ENCODE data around the gene PRXL2A.

The PRXL2A gene

DNA sequence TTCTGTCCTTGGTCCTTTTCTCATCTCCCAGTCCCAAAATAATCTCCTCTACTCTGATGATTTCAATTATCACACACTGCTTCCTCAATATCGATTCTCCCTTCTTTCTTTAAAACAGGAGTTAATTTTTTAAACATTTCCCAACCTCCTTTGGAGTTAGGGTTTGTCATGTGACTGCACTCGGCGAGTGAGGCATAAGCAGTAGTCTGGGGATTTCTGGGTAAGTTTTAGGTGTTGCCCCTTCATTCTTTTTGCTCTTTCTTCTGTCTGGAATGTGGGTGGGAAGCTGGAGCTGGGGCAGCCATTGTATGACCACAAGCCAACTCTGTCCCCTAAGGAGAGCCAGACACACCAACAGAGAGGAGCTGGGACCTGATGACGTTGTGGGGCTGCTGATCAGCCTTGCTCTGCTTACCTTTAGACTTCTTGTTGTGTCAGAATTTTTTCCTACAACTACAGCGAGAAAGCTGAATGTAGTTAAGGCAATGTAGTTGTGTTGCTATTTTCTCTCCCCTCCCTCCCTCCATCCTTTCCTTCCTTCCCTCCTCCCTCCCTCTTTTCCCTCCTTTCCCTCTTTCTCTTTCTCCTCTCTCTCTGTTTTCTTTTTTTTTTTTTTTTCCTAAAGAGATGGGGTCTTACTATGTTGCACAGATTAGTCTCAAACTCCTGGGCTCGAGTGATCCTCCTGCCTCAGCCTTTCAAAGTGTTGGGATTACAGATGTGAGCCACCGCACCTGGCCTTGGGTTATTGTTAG, 39.3 kb downstream of the PRXL2A start:
- no peak for DNase-seq

GRCh38 chr10:80448209-80448942, 40.0 kb downstream of the PRXL2A start:
- DNase-seq: no peak

DNA sequence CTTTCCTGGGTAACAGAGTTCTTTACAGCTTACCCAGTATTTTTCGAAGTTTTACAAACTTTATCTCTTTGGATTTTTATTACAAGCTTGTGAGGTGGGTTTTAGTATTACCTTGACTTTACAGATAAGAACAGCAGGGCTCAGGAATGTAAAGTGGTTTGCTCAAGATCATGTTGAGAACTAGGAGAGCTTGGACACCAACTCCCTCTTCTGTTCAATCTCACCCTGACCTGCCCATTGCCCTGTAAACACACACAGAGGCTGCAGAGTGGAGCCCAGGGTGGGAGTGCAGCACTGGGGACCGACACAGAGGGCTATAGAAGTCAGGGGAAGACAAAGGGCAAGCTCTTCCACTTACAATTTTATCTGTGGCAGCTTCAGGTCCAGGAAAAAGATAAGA, 41.2 kb downstream of the PRXL2A start:
- DNase-seq: no peak

DNA sequence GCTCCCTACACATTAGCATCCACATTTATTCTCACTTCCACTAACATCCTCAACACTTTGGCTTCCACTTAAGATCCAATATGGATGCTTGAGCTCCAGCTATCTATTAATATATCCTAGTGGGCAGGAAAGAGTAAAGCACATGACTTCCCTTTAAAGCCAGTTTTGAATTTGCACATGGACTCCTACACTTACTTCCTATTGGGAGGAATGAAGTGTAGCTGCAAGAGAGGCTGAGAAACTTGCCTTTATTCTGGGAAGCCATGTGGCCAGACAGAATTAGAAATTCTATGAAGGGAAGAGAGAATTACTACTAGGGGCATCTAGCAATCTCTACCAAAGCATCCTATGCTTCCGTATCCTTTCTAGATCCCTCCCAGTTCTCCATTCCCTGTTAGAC, 42.8 kb downstream of the PRXL2A start:
- no peak for DNase-seq

GRCh38 chr10:80452069-80452468, 43.7 kb downstream of the PRXL2A start:
- no peak for DNase-seq

DNA sequence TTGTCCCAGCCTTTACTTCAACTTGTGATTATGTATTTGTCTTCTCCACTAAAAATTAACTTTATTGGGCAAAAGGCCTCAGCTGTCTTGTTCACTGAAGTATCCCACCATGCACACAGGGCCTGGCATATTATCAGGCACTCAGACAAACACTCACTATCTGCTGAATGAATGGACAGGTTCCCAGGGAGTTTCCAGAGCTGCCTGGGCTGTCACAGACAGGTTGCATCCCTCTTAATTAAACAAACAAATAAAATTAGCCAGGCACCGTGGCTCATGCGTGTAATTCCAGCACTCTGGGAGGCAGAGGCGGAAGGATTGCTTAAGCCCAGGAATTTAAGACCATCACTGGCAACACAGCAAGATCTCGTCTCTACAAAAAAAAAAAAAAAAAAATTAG, 44.3 kb downstream of the PRXL2A start:
- DNase-seq: no peak

DNA sequence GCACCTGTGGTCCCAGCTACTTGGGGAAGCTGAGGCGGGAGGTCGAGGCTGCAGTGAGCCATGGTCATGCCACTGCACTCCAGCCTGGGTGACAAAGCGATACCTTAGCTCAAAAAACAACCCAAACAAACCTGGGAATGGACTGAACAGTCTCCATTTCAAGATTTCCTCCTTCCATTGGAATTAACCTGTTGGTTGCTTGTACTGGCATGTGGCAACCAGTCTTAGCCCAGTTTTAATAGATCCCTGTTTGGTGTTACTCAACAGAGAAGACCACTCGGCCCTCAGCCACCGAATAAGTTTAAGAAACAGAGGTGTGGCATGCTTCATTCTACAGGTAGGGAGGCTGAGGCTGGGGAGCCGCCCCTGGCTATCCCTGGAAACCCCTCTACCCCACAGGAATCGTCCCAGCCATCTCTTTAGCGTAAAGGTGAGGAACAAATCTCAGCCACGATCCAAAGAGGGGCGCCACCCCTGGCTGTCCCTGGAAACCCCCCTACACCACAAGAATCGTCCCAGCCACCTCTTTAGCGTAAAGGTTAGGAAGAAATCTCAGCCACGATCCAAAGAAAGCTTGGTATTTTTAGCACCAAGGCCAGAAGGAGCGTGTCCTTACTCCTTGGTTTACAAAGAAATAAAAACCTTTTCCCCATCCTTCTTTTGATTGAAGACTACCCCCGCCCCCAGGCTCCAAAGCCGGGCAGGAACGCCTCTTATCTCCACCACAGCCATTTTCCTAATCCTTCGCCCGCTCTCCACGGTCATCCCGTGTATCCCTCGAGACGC, 44.9 kb downstream of the PRXL2A start:
- DNase-seq: no peak

- DNase-seq: peak; percentile 88
Observed at GRCh38 chr10:80453842-80454512, 45.6 kb downstream of the PRXL2A start, which contains the start of gene TSPAN14. TSS of gene TSPAN14 (plus strand) at chr10:80454310. CDS start at chr10:80489234, 34,924 bp downstream.

- DNase-seq: peak; percentile 51
Observed at GRCh38 chr10:80454513-80455460, 46.4 kb downstream of the PRXL2A start.

DNA sequence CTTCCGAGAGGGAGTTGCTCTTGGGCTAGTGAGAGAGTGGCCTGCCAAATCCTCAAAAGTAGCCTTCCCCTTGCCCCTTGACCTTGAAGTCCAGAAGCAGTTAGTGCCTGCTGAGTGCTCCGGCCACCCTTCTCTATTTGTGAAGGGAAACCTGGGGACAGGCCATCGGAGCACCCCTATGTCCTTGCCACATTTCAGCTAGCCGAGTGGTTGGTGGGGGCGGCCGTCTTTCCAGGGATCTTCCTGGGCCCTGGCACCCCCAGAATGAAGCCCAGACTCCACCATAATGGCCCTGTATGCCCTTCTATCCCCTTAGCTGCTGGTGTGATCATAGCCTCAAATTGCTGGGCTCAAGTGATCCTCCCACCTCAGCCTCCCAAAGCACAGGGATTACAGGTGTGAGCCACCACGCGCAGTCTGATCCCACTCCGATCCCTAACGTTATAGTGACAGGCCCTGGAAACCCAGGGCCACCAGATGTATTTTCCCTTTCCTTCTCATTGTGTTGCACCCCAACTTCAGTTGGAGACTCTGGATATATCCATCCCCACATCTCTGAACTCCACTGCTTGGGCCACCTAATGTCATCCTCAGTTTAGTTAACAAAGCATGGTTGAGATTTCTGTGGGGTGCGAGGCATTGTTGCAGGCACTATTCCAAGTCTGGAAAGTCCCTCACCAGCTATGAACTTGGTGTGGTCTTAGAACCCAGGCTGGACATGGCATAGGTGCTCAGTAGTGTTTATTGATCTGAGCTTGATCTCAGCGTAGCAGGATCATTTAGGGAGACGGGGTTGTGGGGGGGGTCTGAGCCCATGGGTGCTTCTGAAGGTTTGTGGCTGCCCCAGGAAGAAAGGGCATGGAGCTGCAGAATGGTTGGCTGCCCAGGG, 47.4 kb downstream of the PRXL2A start:
- DNase-seq: no peak

DNA sequence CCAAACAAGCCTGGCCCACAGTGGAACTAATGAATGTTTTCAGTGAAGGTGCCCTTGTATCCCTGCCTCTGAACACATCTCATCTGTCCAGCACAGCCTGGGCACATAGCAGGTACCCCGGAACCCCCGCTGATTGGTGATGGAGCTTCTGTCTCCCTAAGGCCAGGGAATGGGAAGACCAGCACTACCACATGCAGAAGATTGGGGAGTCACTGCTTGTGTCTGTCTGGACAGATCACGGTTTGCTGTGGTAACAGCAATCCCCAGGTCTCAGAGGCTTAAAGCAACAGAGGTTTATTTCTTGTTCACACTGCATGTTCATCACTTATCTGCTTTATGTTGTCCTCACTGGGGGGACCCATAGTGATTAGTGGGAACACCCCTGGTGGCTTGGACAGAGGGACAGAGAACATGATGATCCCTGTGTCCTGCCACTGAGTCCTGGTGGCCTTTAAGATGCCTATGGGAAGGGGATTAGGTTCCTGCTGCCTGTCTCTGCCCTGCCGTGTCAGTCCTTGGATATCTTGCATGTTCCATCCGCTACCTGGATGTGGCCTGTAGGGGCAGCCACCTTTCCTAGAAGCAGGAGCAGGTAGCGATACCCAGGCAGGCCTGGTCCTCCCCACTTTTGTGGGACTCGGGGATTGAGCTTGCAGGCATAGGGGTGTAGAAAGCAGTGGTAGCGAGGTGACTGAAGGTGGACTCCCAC, 49.4 kb downstream of the PRXL2A start:
- no peak for DNase-seq

- DNase-seq: no peak
Observed at GRCh38 chr10:80458263-80458625, 49.9 kb downstream of the PRXL2A start.

DNA sequence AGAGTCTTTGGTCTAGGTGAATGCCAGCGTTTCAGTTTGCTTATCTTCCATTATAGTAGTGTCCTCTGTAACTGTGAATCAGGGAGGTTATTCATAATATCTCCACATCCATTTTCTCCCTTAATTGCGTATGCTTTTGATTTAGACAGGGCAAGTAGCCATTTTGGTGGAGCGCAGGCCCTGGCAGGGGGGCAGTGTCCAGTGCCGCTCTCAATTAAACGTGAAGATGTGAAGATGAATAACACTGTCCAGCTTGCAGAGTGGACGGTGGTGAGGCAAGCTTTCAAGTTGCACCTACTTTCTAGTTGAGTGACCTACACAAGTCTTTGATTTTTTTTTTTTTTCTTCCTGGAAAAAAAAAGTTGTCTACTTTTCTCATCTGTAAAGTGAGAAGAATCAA, 50.3 kb downstream of the PRXL2A start:
- no peak for DNase-seq

DNA sequence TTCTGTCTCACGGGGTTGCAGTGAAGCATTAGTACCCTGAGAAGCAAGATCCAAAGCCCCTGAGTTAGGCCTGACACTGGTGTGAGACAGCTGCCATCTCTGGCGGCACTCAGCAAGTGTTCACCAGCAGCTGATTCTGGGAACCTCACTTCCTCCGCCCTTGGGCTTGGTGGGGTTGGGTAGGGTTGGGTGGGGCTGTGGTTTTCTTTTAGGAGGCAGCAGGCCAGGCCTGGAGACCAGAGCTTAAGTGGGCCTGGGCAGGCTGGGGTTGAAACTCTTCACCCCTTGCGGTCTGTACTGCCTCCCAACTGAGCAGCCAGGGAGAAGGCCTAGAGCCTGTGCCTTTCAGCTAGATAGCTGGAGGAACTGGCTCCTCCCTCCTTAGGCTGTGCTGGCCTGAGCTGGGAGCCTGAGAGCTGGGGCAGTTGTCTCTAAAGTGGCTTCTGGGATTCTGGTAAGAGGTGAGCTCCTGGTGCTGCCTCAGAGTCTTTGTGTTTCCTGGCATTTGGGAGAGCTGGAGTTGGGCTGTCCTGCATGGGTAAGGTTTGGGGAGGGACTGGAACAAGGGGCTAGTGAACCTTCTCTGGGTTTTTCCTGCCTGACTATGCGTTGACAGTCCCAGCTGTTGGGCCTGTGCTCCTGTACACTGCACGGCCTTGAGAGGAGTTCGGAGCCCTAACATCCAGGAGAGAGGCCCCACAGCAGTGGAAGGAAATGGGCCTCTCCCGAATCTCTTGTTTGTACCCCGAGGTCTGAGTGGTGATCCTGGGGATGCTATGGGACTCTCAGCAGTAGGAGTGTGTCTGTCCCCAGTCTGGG, 50.9 kb downstream of the PRXL2A start:
- peak; percentile 82 for DNase-seq

DNA sequence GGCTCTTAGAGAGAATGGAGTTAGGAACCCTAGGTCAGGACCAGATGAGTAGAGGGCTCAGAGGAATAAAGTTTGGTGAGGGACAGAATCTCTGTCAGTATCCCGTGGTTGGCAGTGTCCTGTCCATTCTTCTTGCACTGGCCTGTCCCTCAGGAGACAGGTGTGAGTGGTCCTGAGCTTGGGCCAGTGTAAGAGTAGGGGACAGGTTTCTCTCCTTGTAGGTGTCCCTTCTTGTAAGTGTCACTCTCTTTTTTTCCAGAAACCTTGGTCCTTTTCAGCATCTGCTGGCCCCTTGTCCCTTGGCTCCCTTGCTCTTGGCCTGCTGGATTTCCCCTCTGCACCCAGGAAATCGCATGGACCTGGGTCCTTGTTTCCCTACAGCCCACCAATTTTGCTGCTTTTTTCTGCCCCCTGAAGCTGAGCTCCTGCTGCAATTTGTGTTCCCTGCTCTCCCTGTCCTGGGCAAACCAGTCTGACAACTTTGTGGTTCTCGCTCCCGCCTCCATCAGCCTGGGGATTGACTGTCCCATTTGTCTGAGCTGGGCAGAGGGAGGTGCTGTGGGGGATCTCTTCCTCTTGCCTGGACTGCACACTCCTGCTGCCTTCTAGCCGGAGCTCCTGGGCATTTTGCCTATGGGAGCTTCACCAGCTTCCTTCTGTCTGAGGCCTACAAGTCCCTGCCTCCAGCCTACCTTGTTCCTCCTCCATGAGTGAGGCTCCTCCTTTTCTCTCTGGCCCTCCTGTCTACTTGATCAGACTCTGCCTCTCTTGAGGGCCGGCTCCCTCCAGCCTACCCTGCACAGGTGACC, 52.3 kb downstream of the PRXL2A start:
- peak; percentile 61 for DNase-seq

DNA sequence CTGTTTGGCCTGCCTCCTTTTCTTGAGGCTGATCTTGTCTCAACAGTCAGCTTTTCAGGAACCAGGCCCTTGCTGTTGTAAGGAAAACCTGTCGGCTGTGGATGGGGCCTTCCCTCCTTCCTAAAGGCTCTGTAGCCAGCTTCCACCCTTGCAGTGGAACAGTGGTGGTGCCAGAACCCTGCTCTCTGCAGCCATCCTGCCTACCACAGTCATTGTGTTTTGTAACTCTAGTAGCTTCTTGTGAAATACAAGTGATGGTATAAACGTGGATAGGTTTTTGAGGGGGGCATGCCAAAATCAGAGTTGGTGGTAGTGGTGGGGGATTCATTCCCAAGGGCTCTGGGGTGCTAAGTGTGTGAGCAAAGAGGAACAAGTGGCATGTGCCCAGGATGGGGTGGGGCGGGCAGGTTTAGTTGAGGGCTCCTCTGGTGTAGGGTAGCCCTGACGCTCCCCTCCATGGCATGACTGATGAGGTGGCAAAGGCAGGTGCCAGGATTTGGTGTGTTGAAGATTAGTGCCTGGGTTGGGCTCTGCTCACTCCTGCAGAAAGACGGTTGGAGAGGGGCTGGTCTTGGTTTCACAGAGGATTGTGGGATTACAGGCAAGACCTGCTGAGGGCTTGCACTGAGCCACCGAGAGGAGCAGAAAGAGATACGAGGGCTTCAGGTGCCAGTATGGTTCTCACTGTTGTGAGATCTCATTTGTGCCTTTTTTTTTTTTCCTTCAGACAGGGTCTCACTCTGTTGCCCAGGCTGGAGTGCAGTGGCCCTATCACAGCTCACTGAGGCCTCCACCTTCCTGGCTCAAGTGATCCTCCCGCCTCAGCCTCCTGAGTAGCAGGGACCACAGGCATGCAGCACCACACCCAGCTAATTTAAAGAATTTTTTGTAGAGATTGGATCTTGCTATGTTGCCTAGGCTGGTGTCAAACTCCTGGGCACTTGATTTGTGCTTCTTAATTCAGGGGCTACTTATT, 53.1 kb downstream of the PRXL2A start:
- DNase-seq: no peak

All from left hindlimb (tissue), 1 donor.